DOHH2 (cell line): ENCODE results near the gene CDH4.

Source experiments
- H3F3A ChIP-seq: fragments of 200-600 bp; sonication (generic), shearing (Covaris generic); 2 replicates; pipeline ENCODE4 v1.6.0; 2016; ENCODE audit warnings: antibody characterized with exemption, mild to moderate bottlenecking; ENCODE audit not compliant: control insufficient read depth, insufficient read depth
- H3K27ac ChIP-seq: fragments of 200-600 bp; sonication (generic); 2 replicates; pipeline ENCODE4 v1.5.1; 2014; ENCODE audit warnings: low read depth, mild to moderate bottlenecking, low read length, moderate library complexity
- H3K27me3 ChIP-seq: fragments of 200-600 bp; sonication (generic); 2 replicates; pipeline ENCODE4 v1.6.1; 2014; ENCODE audit warnings: mild to moderate bottlenecking, low read length, mixed read lengths; ENCODE audit not compliant: control insufficient read depth
- H3K36me3 ChIP-seq: fragments of 200-600 bp; sonication (generic); 2 replicates; pipeline ENCODE4 v1.6.1; 2014; ENCODE audit warnings: mild to moderate bottlenecking, low read length, moderate library complexity, mixed read lengths; ENCODE audit not compliant: control insufficient read depth
- H3K4me1 ChIP-seq: fragments of 200-600 bp; sonication (generic); 2 replicates; pipeline ENCODE4 v1.6.1; 2014; ENCODE audit warnings: mild to moderate bottlenecking, low read length, mixed read lengths; ENCODE audit not compliant: control insufficient read depth
- H3K4me2 ChIP-seq: fragments of 200-600 bp; sonication (generic); 2 replicates; pipeline ENCODE4 v1.6.0; 2014; ENCODE audit warnings: mild to moderate bottlenecking, low read length, moderate library complexity
- H3K4me3 ChIP-seq: fragments of 200-600 bp; sonication (generic); 2 replicates; pipeline ENCODE4 v1.5.1; 2014; ENCODE audit warnings: mild to moderate bottlenecking, low read length, mixed read lengths
- H3K79me2 ChIP-seq: fragments of 200-600 bp; sonication (generic); 2 replicates; pipeline ENCODE4 v1.6.1; 2014; ENCODE audit warnings: mild to moderate bottlenecking, low read length, mixed read lengths; ENCODE audit not compliant: control insufficient read depth
- H3K9me2 ChIP-seq: fragments of 200-600 bp; sonication (generic); replicated peaks from 2 replicates; pipeline ENCODE4 v1.6.1; 2014; ENCODE audit warnings: mild to moderate bottlenecking, low read length, mixed read lengths; ENCODE audit not compliant: control insufficient read depth
- H3K9me3 ChIP-seq: fragments of 200-600 bp; sonication (generic); 2 replicates; pipeline ENCODE4 v1.6.1; 2014; ENCODE audit warnings: antibody characterized with exemption, low read length, mixed read lengths; ENCODE audit not compliant: control insufficient read depth, insufficient read depth
- H4K20me1 ChIP-seq: fragments of 200-600 bp; sonication (generic); 2 replicates; pipeline ENCODE4 v1.6.0; 2014; ENCODE audit warnings: low read depth, mild to moderate bottlenecking, antibody characterized with exemption, low read length, moderate library complexity; ENCODE audit not compliant: control insufficient read depth, insufficient read depth
- EZH2phosphoT487 ChIP-seq: fragments of 200-600 bp; sonication (generic); IDR thresholded peaks from 2 replicates; pipeline ENCODE4 v1.6.1; 2017; ENCODE audit warnings: borderline replicate concordance, mild to moderate bottlenecking, antibody characterized with exemption, low read length, moderate library complexity, mixed read lengths
- TF ChIP-seq, protein P1 (sequence below): fragments of 200-600 bp; sonication (generic); IDR thresholded peaks from one replicate; pipeline ENCODE4 v1.5.1; 2014; ENCODE audit warnings: antibody characterized with exemption, mild to moderate bottlenecking, low read depth, low read length; ENCODE audit not compliant: poor library complexity, severe bottlenecking

CDH4 gene

DNA sequence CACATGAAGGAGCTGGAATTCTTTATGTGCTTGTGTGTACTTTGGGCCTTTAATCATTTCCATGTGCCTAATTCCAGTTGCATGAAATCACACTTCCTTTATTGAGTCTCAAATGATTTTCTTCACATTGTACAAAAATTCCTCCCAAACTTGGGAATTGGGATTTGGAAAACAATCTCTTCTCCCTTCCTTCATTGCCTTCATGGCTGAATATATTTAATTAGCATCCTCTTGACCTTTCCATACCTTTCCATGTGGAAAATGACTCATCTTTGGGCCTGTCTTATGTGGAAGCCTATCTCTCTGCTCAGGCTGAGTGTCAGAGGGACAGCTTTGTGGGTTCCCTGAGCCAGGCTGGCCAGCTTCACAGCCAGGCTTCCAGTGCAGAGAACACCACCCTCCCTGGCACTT lies 33.0 kb upstream of the CDH4 start:
- Histone ChIP-seq H3K27me3 (no peaks in the 10 kb centered on the region), H3K9me3 (peaks cover 10% of the 10 kb centered on the region; the same call in 1 of the 2 replicates), H3K27ac (no peak overlapping the region), H3F3A (no peaks in the 10 kb centered on the region), H3K4me2 (no peak overlapping the region), H3K79me2 (no peaks in the 10 kb centered on the region), H3K36me3 (no peaks in the 10 kb centered on the region), H3K9me2 (no peaks in the 10 kb centered on the region), H3K4me1 (no peaks in the 10 kb centered on the region), H4K20me1 (no peaks in the 10 kb centered on the region), H3K4me3 (no peak overlapping the region)
- TF ChIP-seq, protein P1, sequence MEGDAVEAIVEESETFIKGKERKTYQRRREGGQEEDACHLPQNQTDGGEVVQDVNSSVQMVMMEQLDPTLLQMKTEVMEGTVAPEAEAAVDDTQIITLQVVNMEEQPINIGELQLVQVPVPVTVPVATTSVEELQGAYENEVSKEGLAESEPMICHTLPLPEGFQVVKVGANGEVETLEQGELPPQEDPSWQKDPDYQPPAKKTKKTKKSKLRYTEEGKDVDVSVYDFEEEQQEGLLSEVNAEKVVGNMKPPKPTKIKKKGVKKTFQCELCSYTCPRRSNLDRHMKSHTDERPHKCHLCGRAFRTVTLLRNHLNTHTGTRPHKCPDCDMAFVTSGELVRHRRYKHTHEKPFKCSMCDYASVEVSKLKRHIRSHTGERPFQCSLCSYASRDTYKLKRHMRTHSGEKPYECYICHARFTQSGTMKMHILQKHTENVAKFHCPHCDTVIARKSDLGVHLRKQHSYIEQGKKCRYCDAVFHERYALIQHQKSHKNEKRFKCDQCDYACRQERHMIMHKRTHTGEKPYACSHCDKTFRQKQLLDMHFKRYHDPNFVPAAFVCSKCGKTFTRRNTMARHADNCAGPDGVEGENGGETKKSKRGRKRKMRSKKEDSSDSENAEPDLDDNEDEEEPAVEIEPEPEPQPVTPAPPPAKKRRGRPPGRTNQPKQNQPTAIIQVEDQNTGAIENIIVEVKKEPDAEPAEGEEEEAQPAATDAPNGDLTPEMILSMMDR = no peak
- no peak for TF ChIP-seq EZH2phosphoT487

DNA sequence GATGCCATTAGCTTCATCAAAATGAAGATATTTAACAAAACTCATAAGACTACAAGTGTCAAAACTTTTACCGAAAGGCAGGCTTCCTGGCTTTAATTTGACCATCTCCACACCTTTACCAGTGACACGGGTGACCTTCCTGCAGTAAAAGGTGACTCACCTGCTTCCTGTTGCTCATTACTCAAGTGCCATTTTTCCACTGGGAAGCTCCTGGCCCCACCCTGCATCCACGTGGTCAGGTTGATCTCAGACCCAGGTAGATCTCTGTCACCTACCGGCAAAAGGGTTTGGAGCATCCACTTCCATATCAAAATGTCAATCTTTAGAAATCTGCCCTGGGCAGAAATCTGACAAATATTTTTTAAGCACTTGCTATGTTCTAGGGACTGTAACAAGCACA lies 31.9 kb upstream of the CDH4 start:
- Histone ChIP-seq H3K27ac (no peak overlapping the region), H3K79me2 (no peaks in the 10 kb centered on the region), H3K36me3 (no peaks in the 10 kb centered on the region), H3K9me2 (no peaks in the 10 kb centered on the region), H4K20me1 (no peaks in the 10 kb centered on the region), H3K27me3 (no peaks in the 10 kb centered on the region), H3K4me3 (no peak overlapping the region), H3F3A (no peaks in the 10 kb centered on the region), H3K9me3 (peaks cover 10% of the 10 kb centered on the region; the same call in 1 of the 2 replicates), H3K4me1 (no peaks in the 10 kb centered on the region), H3K4me2 (no peak overlapping the region)
- TF ChIP-seq EZH2phosphoT487 = no peak
- TF ChIP-seq, protein P1 = no peak

DNA sequence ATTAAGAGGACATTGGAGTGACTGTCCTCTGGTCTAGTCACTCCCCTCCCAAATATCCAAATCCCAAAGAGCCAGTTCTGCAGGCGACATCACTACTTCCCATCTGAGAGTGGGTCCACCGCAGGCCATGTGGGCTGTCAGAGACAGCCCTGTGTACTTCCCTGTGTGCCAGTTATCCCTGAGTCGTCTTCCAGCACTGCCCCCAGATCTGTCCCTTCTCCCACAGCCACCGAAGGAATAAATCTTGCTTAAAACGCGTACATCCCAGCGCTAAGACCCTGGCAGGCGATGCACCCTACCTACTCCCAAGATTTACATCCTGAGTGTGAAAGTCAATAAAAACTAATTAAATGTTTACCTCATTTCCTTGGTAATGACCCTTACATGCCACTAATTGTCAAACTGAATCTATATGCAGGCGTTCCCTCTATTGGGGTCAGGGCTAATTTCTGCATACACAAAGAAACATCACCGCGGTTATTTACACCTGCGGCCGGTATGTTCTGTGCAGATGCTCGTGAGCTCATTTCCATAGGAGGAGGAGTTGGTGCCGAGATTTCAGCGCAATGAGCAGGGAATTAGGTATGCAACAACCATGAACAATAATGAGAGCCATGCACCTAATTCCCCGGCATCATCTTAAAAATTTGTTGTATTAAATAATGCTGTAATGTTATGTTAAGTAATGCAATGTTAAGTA lies 31.3 kb upstream of the CDH4 start:
- no peaks in the 10 kb centered on the region for H3K4me1 ChIP-seq
- H3K9me3 ChIP-seq = peaks cover 10% of the 10 kb centered on the region; the same call in 1 of the 2 replicates
- no peaks in the 10 kb centered on the region for H3K79me2 ChIP-seq
- no peaks in the 10 kb centered on the region for H3K36me3 ChIP-seq
- H3F3A ChIP-seq = no peaks in the 10 kb centered on the region
- H3K9me2 ChIP-seq = no peaks in the 10 kb centered on the region
- TF ChIP-seq, protein P1 = no peak
- no peak for TF ChIP-seq EZH2phosphoT487
- no peak overlapping the region for H3K4me2 ChIP-seq
- no peaks in the 10 kb centered on the region for H4K20me1 ChIP-seq
- H3K27me3 ChIP-seq = no peaks in the 10 kb centered on the region
- no peak overlapping the region for H3K27ac ChIP-seq
- no peak overlapping the region for H3K4me3 ChIP-seq
